Measurements from ENCODE around the gene TEX22.

TEX22 gene

DNA sequence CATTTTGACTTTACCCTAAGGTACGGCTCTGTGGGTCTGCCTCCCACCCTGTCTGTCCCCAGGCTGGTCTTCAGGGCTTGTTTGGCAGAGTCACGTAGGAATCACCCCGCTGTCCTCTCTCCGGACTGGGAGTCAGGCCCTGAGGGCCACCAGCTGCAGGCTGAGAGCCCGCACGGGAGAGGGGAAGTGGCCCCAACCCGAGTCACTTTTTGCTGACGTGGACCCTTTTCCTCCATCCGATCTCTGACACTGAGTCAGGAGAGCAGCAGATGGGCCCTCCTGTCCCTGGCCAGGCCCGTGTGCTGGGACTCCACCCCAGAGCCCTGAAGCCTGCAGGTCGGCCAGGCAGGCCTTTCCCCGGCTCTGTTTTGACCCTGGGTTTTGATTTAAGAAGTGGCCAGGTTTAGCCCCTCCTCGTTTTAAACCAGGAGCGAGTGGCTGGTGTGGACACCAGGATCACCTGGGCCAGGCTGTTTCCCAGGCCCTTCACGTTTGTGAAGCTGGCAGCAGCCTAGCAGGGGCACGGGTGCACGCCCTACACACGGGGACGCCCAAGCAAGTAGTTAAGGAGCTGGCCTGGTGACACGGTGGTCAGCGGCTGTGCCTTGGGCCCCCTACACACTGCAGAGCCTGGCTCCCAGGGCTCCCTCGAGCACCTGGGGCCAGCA, 12.5 kb upstream of the TEX22 start:
- DNase-seq = no peak

DNA sequence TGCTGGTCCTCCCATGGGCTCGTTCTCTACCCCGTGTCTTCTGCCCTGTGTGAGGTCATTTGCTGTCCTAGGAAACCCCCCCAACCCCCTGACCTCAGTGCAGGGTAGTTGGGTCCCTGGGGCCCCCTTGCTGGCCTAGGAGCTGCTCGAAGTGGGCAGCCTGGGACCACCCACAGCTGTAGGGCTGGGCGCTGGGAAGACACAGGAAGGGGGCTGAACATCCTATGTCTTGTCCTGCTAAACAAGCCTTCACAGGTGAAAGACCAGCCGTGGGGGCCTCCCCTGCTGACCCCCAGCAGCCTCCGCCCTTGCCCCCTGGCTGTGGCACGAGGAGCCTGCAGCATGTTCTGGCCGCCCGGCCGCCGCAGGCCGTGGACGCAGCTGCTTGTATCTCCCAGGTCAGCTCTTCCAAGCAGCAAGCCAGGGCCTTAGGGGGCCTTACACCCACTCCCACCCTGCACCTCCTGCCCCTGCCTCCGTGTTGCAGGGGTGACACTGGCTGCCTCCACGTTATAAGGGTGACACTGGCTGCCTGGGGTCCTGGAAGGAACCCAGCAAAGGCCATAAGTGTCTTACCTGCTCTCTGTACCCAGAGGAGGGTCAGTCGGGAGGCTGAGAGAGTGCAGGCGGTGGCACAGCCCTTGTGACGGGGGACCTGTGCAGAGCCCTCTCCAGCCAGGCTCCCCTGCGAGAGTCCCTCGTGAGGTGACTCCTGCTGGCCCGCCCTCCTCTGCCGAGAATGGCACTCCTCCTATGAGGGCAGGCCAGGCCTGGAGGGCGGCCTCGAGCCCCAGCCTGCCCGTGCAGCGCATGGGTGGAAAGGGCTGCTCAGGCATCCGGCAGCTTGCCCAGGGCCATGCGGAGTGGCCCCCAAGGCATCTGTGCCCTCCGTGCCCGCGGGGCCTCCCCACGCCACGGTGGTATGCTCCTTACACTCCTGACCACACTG, 11.5 kb upstream of the TEX22 start:
- DNase-seq = no peak

GRCh38 chr14:105387530-105387922, 10.8 kb upstream of the TEX22 start:
- no peak for DNase-seq

GRCh38 chr14:105388110-105388951, 10.0 kb upstream of the TEX22 start:
- DNase-seq = no peak

DNA sequence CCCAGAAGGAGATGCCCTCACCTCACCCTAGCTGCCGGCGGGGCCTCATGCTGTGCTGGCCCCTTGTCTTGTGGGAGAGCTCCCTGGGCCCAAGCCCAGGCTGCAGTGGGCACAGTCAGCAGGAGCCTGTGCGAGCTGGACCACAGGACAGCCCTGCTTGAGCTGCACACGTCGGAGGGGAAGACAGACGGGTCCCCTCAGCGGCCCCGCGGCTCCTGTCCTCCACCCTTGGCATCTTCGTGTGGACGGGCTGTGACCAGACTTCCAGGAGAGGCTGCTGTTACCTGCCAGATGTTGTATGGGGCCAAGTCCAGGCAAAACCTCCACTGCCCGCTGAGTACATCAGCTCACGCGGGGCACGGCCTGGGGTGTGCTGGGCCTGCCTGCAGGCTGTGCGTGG, 9.4 kb upstream of the TEX22 start:
- DNase-seq = no peak

- no peak for DNase-seq
Measured at GRCh38 chr14:105389534-105389933, 8.8 kb upstream of the TEX22 start.

GRCh38 chr14:105389976-105390848, 8.1 kb upstream of the TEX22 start:
- no peak for DNase-seq

DNA sequence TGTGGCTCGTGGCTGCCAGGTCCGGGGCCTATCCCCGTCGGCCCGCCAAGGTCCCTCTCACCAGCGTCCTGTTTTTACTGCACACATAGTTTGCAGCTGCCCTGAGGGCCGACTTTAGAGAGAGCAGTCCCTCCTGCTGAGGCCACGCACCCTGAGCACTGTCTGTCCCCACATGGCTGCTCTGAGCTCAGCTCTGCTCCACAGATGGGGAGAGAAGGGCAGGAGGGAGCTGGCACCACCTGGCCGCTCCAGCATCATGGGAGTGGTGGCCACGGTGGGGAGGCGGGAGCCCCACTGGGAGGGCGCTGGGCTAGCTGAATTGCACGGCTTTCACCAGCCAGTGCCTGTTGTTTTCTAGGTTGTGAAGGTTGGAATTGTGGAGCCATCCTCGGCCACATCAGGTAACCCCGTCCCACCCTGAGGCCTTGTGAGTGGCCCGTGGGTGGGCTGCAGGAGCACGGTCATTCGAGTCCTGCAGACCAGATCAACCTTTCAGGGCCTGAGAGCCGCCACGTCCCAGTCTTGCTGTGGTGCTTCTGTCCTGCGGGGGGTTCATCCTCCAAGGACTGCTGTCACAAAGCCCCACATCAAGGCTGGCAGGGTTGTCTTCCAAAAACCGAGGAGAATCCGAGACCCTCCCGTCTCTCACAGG, 7.4 kb upstream of the TEX22 start:
- no peak for DNase-seq

- DNase-seq = no peak
Measured at GRCh38 chr14:105391541-105391940, 6.8 kb upstream of the TEX22 start.

GRCh38 chr14:105392131-105393090, 5.9 kb upstream of the TEX22 start:
- no peak for DNase-seq

DNA sequence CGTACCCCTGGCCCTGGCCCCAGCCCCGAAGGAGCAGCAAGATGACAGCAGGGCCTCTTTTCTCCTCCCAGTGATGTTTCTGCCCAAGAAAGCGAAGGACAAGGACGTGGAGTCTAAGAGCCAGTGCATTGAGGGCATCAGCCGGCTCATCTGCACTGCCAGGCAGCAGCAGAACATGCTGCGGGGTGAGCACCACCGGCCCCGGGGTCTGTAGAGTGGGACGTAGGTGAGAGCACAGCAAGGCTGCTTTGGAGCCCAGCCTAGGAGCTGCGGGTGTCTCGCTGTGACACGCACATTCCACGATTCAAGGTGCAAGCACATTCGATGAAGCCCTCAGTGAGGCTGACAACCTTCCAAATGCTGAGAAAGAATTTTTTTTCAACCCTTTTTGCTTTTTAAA, 5.2 kb upstream of the TEX22 start:
- DNase-seq = no peak

DNA sequence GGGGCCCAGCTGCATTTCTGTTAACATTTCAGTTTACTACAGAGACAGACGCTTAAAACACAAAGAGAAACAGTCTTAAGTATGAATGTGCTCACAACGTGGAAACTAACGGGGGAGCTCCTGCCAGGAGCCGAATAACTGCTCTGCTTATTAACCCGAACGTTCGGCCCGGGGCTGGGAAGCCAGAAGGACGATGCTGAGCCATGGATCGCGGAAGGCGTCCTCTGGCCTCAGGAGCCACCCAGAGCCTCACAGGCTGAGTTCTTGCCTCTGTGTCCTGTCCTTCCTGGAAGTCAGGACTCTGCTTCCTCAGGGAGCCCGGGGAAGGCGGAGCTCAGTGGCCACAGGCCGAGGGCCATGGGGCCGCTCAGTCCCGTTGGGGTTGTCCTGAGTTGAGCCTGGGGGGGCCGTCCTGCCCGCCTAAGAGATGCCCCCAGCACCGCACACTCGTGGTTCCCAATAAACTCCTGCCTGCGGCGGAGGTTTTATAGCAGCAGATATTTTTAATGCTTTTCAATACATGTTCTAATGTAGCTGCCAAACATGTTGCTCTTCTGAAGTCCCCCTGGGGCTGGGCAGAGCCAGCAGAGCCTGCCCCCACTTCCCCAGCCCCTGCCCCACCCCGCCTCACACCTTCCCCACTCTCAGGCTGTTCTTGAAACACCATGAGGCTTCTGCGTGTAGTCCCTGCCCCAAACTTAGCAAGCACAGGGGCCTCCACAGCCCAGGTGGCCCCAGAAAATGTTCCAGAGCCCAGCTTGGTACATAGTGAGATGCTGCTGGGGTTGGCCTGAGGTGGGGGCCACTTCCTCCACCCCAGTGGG, 3.4 kb upstream of the TEX22 start:
- DNase-seq = no peak

DNA sequence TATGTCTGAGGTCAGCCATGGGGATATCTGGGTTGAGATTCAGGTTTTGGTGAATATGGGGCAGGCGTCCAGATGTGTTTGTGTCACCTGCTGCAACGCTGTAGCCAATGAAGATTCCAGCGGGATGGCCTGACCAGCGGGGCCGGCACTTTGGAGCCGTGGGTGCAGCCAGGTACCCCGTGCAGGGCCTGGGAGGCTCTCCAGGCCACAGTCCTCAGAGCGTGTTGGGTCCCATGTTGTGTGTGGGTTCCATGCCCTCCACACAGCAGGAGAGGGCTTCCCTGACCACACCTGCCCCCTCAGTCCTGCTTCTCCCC, 2.8 kb upstream of the TEX22 start:
- DNase-seq = no peak

DNA sequence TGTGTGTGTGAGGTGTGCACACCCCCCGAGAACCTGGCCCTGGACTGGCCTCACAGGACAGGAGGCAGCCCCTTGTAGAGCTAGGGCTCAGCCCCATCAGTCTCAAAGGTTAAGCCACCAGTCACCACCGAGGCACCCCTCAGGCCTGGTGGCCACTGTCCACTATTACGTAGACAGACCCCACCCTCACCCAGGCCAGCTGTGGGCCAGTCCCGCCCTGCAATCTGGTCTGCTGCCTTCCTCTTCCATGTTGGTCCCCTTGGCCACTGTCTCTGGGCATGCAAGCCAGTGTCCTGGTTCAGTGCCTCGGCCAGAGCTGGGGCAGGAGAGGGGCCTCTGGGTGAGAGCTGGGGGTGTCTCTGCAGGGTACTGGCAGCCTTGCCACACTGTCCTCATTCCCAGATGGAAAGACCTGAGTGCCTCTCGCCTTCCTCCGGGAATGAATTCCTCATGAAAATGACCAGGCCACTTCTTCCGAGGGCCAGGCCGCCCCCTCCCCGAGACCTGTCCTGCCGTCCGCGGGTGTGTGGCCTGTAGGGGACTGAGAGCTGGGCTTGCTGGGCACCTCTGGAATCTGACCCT, 897 bp upstream of the TEX22 start:
- DNase-seq = no peak

DNA sequence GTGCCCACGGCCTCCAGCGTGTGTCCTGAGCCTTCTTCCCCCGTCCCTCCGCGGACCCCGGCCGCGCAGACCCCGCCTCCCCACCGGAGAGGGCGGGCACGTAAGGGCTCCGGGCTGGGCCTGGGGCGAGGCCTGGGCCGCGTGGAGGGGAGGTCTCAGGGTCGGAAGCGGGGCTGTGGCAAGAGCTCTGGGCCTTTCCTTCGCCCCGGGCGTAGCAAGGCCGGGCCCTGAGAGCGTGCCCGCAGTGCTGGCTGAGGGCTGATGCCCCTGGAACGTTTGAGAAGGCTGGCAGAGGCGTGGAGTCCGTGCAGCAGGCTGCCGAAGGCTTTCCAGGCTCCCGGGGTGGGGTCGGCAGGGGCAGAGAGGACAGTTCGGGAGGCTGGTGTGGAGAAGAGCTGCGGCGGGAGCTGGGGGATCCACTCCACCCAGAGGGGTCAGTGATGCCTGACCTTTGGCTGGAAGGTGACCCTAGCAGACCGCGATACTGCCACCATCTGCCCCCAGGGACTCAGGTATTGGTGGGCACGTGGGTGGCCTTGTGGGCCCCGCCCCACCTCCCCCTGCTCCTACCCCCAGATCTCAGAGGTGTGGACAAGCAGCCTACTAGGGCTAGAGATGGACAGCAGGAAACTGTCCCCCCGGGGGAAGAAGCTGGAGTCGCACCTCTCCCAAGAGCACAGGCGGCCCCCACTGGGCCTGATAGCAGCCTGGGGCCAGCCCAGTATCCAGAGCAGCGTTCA, 558 bp downstream of the TEX22 start:
- no peak for DNase-seq

GRCh38 chr14:105399466-105399775, 1.1 kb downstream of the TEX22 start:
- no peak for DNase-seq

DNA sequence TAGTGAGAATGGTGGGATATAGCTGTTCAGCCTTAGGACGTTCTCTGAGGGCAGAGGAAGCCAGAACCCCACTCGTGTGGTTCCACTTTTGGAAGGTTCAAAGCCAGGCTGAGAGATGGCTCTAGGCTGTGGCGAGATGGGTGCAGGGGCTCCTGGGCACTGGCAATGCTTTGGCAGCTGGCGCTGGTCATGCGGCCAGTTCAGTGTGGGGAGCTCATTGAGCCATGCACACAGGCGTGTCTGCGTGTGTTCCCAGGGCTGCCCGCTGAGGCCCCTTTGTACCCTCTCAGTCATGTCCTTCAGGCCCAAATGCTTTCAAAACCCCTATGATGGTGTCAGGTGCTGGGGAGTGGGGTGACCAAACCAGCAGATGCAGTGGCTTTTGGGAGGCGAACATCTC, 1.7 kb downstream of the TEX22 start:
- no peak for DNase-seq

- DNase-seq = no peak
Measured at GRCh38 chr14:105401699-105402098, 3.4 kb downstream of the TEX22 start.

DNA sequence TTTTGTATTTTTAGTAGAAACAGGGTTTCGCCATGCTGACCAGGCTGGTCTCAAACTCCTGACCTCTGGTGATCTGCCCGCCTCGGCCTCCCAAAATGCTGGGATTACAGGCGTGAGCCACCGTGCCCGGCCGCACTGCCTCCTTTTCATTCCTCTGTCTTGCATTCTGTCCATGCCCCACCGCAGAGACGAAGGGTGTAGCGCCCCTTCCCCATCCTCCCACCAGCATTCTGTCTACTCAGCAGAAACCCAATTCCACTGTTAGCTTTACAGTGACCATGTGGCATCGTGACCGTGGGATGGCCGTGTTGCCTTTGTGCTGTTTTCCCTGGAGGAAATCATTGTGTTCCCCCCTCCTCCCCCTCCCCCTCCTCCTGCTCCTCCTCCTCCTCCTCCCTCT, 10.3 kb downstream of the TEX22 start:
- no peak for DNase-seq
